Body of pancreas (tissue), 4 donors: ENCODE data around the gene PTGES.

Experiments used
- CTCF ChIP-seq, 7 experiments: fragments of 450-650 bp in 4 of 7; fragments of 200-600 bp in 3 of 7; sonication (generic) in 3 of 7; IDR thresholded peaks; one replicate each; pipeline ENCODE4 v1.5.1; 2016 to 2019; ENCODE audit warnings: antibody characterized with exemption in 7 of 7
- POLR2A ChIP-seq, 3 donors: fragments of 450-650 bp; IDR thresholded peaks; one replicate each; pipeline ENCODE4 v1.6.1; 2016; ENCODE audit warnings: antibody characterized with exemption in 3 of 3, mild to moderate bottlenecking in 2 of 3

DNA sequence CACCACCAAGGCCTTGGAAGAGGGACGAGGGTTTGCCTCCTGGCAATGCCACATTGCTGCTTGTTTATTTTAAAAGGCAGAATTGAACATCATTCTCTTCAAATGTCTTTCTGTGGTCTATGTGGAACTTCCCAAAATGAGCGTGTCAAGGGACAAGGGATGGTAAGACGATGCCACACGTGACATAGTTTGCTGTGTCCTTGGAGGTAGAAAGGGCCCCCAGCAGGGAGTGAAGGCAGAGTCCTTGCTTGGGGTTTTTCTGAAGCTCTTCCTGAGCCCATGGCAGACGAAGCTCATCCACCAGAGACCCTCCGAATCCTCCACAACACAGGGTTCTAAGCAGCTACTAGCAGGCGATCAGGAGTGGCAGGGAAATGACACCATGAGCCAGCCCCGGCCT, 59.1 kb downstream of the PTGES start:
- TF ChIP-seq CTCF (IDR thresholded peaks at IDR 0.05) (no peak), POLR2A (IDR thresholded peaks at IDR 0.05) (no peak)
